Measurements from ENCODE around the gene TULP4. TPM values are rescaled to one million over a fixed set of nuclear protein-coding genes. Genes with fewer than 3 reads are reported as not detected.
"Not testable (repeated sequence)": the region's sequence is repeated elsewhere in the genome, so short reads cannot be mapped to it uniquely, and the experiment has no call there.

Gene TULP4
- total RNA-seq, 1 donor from 2014 or later = 36.3 TPM

GRCh38 chr6:158387036-158387435 is 74.8 kb downstream of the TULP4 start:
- intact Hi-C loops (cut with micrococcal nuclease) = loop anchor here (1.0 kb wide), 2 partner anchors 166 to 173 kb away; no protein-coding TSS in a partner anchor

GRCh38 chr6:158387578-158387977 is 75.3 kb downstream of the TULP4 start:
- intact Hi-C loops (cut with micrococcal nuclease) = loop anchor here (1.0 kb wide), 2 partner anchors 166 to 173 kb away; no protein-coding TSS in a partner anchor

- intact Hi-C loops (cut with micrococcal nuclease) = no loop called here
Observed at GRCh38 chr6:158388727-158389126, 76.5 kb downstream of the TULP4 start.

- intact Hi-C loops (cut with micrococcal nuclease) = no loop called here
Observed at GRCh38 chr6:158389193-158389919, 77.1 kb downstream of the TULP4 start.

GRCh38 chr6:158391276-158391675 is 79.0 kb downstream of the TULP4 start:
- intact Hi-C loops (cut with micrococcal nuclease) = no loop called here

- intact Hi-C loops (cut with micrococcal nuclease) = not testable (repeated sequence)
Observed at GRCh38 chr6:158391977-158392376, 79.7 kb downstream of the TULP4 start.

GRCh38 chr6:158396136-158396535 is 83.9 kb downstream of the TULP4 start:
- intact Hi-C loops (cut with micrococcal nuclease) = no loop called here

- intact Hi-C loops (cut with micrococcal nuclease) = no loop called here
Observed at GRCh38 chr6:158397578-158397977, 85.3 kb downstream of the TULP4 start.

GRCh38 chr6:158398252-158399024 is 86.2 kb downstream of the TULP4 start:
- intact Hi-C loops (cut with micrococcal nuclease) = no loop called here

GRCh38 chr6:158399040-158399700 is 86.9 kb downstream of the TULP4 start:
- intact Hi-C loops (cut with micrococcal nuclease) = no loop called here

GRCh38 chr6:158402184-158402583 is 89.9 kb downstream of the TULP4 start:
- intact Hi-C loops (cut with micrococcal nuclease) = no loop called here

GRCh38 chr6:158405321-158405831 is 93.1 kb downstream of the TULP4 start:
- intact Hi-C loops (cut with micrococcal nuclease) = not testable (repeated sequence)

- intact Hi-C loops (cut with micrococcal nuclease) = no loop called here
Observed at GRCh38 chr6:158405933-158406332, 93.7 kb downstream of the TULP4 start.

- intact Hi-C loops (cut with micrococcal nuclease) = no loop called here
Observed at GRCh38 chr6:158406736-158407135, 94.5 kb downstream of the TULP4 start.

GRCh38 chr6:158408013-158408412 is 95.7 kb downstream of the TULP4 start:
- intact Hi-C loops (cut with micrococcal nuclease) = no loop called here

- intact Hi-C loops (cut with micrococcal nuclease) = no loop called here
Observed at GRCh38 chr6:158408552-158409130, 96.4 kb downstream of the TULP4 start.

- intact Hi-C loops (cut with micrococcal nuclease) = no loop called here
Observed at GRCh38 chr6:158409451-158409850, 97.2 kb downstream of the TULP4 start.

- intact Hi-C loops (cut with micrococcal nuclease) = no loop called here
Observed at GRCh38 chr6:158410784-158411183, 98.5 kb downstream of the TULP4 start.

GRCh38 chr6:158411998-158412397 is 99.7 kb downstream of the TULP4 start:
- intact Hi-C loops (cut with micrococcal nuclease) = no loop called here

- intact Hi-C loops (cut with micrococcal nuclease) = no loop called here
Observed at GRCh38 chr6:158413028-158413427, 100.8 kb downstream of the TULP4 start.

- intact Hi-C loops (cut with micrococcal nuclease) = no loop called here
Observed at GRCh38 chr6:158413814-158414565, 101.7 kb downstream of the TULP4 start.

Data from T-helper 1 cell treated with Interleukin-12 subunit alpha and Interleukin-12 subunit beta and Interleukin-4 antibody, amounts not matched to agents 30 ng/mL and 1 ng/mL, for 36 hours (primary cell).